Loucy (cell line): Measurements from ENCODE around the gene CCDC38.

Experiments used
- H2AFZ ChIP-seq: fragments of 200-600 bp; sonication (generic); 2 replicates; pipeline ENCODE4 v1.6.0; 2016; ENCODE audit warnings: antibody characterized with exemption, mild to moderate bottlenecking, low read length, moderate library complexity
- H3F3A ChIP-seq: fragments of 200-600 bp; 2 replicates; pipeline ENCODE4 v1.6.0; 2016; ENCODE audit warnings: antibody characterized with exemption, low read depth, mild to moderate bottlenecking
- H3K27me3 ChIP-seq: fragments of 200-600 bp; sonication (generic); 2 replicates; pipeline ENCODE4 v1.6.1; 2014; ENCODE audit warnings: low read length, mild to moderate bottlenecking; ENCODE audit not compliant: insufficient read depth, poor library complexity, severe bottlenecking
- H3K36me3 ChIP-seq: fragments of 200-600 bp; sonication (generic); 2 replicates; pipeline ENCODE4 v1.6.1; 2016; ENCODE audit warnings: low read length; ENCODE audit not compliant: insufficient read depth
- H3K4me1 ChIP-seq: fragments of 200-600 bp; sonication (generic); 2 replicates; pipeline ENCODE4 v1.5.1; 2014; ENCODE audit warnings: low read length, mild to moderate bottlenecking; ENCODE audit not compliant: insufficient read depth, poor library complexity, severe bottlenecking
- H3K4me2 ChIP-seq: fragments of 200-600 bp; sonication (generic); 2 replicates; pipeline ENCODE4 v1.6.0; 2014; ENCODE audit warnings: antibody characterized with exemption, low read length, low read depth, mild to moderate bottlenecking; ENCODE audit not compliant: poor library complexity, severe bottlenecking
- H3K4me3 ChIP-seq: fragments of 200-600 bp; sonication (generic); 2 replicates; pipeline ENCODE4 v1.5.1; 2014; ENCODE audit warnings: low read length, mild to moderate bottlenecking, mixed read lengths; ENCODE audit not compliant: poor library complexity, severe bottlenecking
- H3K79me2 ChIP-seq: fragments of 200-600 bp; sonication (generic); 2 replicates; pipeline ENCODE4 v1.6.1; 2014; ENCODE audit warnings: low read length; ENCODE audit not compliant: insufficient read depth
- H3K9ac ChIP-seq: fragments of 200-600 bp; sonication (generic); 2 replicates; pipeline ENCODE4 v1.6.0; 2014; ENCODE audit warnings: mild to moderate bottlenecking, low read depth, low read length, moderate library complexity; ENCODE audit not compliant: poor library complexity, severe bottlenecking
- H3K9me2 ChIP-seq: fragments of 200-600 bp; sonication (generic); replicated peaks from 2 replicates; pipeline ENCODE4 v1.6.1; 2016; ENCODE audit warnings: low read depth, low read length, mixed read lengths
- H3K9me3 ChIP-seq: fragments of 200-600 bp; sonication (generic); 2 replicates; pipeline ENCODE4 v1.6.1; 2014; ENCODE audit warnings: mild to moderate bottlenecking, antibody characterized with exemption, low read length, low read depth; ENCODE audit not compliant: insufficient read depth
- H4K20me1 ChIP-seq: fragments of 200-600 bp; sonication (generic); 2 replicates; pipeline ENCODE4 v1.6.0; 2014; ENCODE audit warnings: antibody characterized with exemption, low read length, mild to moderate bottlenecking; ENCODE audit not compliant: insufficient read depth, poor library complexity, severe bottlenecking
- EZH2phosphoT487 ChIP-seq: fragments of 200-600 bp; IDR thresholded peaks from 2 replicates; pipeline ENCODE4 v1.6.1; 2018; ENCODE audit warnings: antibody characterized with exemption, mild to moderate bottlenecking, moderate library complexity, borderline replicate concordance
- TF ChIP-seq, protein P1 (sequence below): fragments of 200-600 bp; sonication (generic); conservative IDR thresholded peaks from 2 replicates; pipeline ENCODE4 v1.5.1; 2014; ENCODE audit warnings: mild to moderate bottlenecking, antibody characterized with exemption, low read length

The CCDC38 gene

DNA sequence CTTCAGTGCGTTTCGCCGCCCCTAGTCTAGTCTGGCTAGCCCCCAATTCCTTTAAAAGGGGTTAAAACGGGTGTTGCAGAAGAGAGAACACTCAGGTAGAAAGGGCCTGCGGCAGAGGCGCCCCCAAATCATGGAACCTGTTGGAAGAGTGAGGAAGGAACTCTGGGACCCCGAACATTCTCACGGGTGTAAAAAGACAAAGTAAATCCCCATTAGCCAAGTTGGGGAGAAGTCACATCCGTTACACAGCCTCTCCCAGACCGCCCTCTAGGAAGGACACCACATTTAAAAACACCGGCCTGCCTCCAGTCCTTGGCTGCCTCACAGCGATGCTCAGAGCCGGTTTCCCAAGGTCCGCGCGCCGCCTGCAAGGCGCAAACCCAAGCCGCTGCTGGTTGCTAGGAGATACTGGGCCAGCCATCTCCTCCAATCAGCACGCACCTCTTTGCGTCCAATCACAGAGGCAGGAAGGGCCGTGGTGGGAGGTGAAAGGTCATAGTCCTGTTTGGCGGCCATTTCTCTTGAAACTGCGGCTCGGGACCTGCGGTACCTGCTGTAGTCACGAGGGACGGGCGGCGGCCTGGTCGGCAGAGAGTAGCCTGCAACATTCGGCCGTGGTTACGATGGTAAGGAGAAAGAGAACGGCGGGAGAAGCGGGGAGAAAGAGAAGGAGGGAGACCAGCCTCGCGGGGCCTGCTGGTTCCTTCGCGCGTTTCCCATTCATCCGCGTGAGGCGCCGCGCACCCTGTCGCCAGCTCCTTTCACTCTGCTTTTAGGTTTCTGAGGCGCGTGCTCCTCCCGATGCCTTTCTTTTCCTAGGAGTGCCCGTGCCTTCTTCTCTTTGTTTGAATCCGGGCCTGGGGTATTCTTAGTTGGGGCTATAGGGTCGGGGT, 83.7 kb downstream of the CCDC38 start, which contains the start of gene SNRPF:
SNRPF (plus strand) TSS at position 502 of the 893 bp plus-strand sequence; CDS start at position 624, 122 bp downstream.
- Histone ChIP-seq H3K4me3 (peak within 1 kb of the TSS; percentile 86), H3K79me2 (peaks cover 50% of the 10 kb centered on the region), H3K9me3 (peaks cover 13% of the 10 kb centered on the region), H3K9ac (peak within 1 kb of the TSS; percentile 78), H3K4me1 (peaks cover 19% of the 10 kb centered on the region), H3K9me2 (no peaks in the 10 kb centered on the region), H3K4me2 (peak within 1 kb of the TSS; percentile 89), H3K36me3 (peaks cover 25% of the 10 kb centered on the region), H3F3A (no peaks in the 10 kb centered on the region), H2AFZ (peak within 1 kb of the TSS; percentile 70), H3K27me3 (no peaks in the 10 kb centered on the region), H4K20me1 (peaks cover 34% of the 10 kb centered on the region)
- TF ChIP-seq, protein P1, sequence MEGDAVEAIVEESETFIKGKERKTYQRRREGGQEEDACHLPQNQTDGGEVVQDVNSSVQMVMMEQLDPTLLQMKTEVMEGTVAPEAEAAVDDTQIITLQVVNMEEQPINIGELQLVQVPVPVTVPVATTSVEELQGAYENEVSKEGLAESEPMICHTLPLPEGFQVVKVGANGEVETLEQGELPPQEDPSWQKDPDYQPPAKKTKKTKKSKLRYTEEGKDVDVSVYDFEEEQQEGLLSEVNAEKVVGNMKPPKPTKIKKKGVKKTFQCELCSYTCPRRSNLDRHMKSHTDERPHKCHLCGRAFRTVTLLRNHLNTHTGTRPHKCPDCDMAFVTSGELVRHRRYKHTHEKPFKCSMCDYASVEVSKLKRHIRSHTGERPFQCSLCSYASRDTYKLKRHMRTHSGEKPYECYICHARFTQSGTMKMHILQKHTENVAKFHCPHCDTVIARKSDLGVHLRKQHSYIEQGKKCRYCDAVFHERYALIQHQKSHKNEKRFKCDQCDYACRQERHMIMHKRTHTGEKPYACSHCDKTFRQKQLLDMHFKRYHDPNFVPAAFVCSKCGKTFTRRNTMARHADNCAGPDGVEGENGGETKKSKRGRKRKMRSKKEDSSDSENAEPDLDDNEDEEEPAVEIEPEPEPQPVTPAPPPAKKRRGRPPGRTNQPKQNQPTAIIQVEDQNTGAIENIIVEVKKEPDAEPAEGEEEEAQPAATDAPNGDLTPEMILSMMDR: peak; percentile 25; the same call in 1 of the 2 replicates
- TF ChIP-seq EZH2phosphoT487: no peak

- H3K4me3 ChIP-seq: no peak overlapping the region
- H3K4me2 ChIP-seq: no peak overlapping the region
- H3K9me3 ChIP-seq: peaks cover 10% of the 10 kb centered on the region
Observed at GRCh38 chr12:95857799-95858198, 84.6 kb downstream of the CCDC38 start.

GRCh38 chr12:95857156-95857555, 85.3 kb downstream of the CCDC38 start:
- H3K4me1 ChIP-seq: peaks cover 15% of the 10 kb centered on the region
- TF ChIP-seq, protein P1: no peak
- TF ChIP-seq EZH2phosphoT487: no peak
- H3K27me3 ChIP-seq: no peaks in the 10 kb centered on the region
- peaks cover 11% of the 10 kb centered on the region for H3K36me3 ChIP-seq
- H3K9me3 ChIP-seq: peaks cover 5% of the 10 kb centered on the region
- no peaks in the 10 kb centered on the region for H3K9me2 ChIP-seq
- no peak overlapping the region for H3K4me3 ChIP-seq
- H4K20me1 ChIP-seq: peaks cover 24% of the 10 kb centered on the region
- H3K9ac ChIP-seq: no peak overlapping the region
- no peaks in the 10 kb centered on the region for H3F3A ChIP-seq
- peaks cover 34% of the 10 kb centered on the region for H3K79me2 ChIP-seq
- no peak overlapping the region for H3K4me2 ChIP-seq
- H2AFZ ChIP-seq: no peak overlapping the region

More at GRCh38 chr12:95857799-95858198, 84.6 kb downstream of the CCDC38 start:
- H3K9me2 ChIP-seq: no peaks in the 10 kb centered on the region
- TF ChIP-seq EZH2phosphoT487: no peak
- TF ChIP-seq, protein P1: no peak
- H3K4me1 ChIP-seq: peaks cover 15% of the 10 kb centered on the region
- no peaks in the 10 kb centered on the region for H3K27me3 ChIP-seq
- peaks cover 25% of the 10 kb centered on the region for H4K20me1 ChIP-seq
- H3F3A ChIP-seq: no peaks in the 10 kb centered on the region
- peaks cover 18% of the 10 kb centered on the region for H3K36me3 ChIP-seq
- peaks cover 41% of the 10 kb centered on the region for H3K79me2 ChIP-seq
- H3K9ac ChIP-seq: no peak overlapping the region
- H2AFZ ChIP-seq: peak overlapping the region; percentile 24; the same call in 1 of the 2 replicates
